ENCODE measurements around the gene NUFIP1. TPM values are rescaled to one million over a fixed set of nuclear protein-coding genes. Genes with fewer than 3 reads are reported as not detected.

NUFIP1 gene
- total and polyA plus RNA-seq, 11 donors: 1.4 to 4.9 (median 3.0) TPM

GRCh38 chr13:44934724-44935123 lies 54.5 kb downstream of the NUFIP1 start:
- H3K9me3 ChIP-seq: no peaks in the 10 kb centered on the region
- intact Hi-C loops (cut with DNase I): no loop called here
- H3K27ac ChIP-seq: no peak overlapping the region
- H3K4me1 ChIP-seq: peaks cover 0 to 44% (median 13%) of the 10 kb centered on the region in 12 donors
- 2 to 10% (median 4%) methylated on average over 1 of the region's 1 CpG for WGBS, 4 donors
- ATAC-seq (no peak), DNase-seq (no peak)
- no peaks in the 10 kb centered on the region for H3K27me3 ChIP-seq
- TF ChIP-seq POLR2A (IDR thresholded peaks at IDR 0.05) (no peak), CTCF (IDR thresholded peaks at IDR 0.05) (no peak)
- H3K36me3 ChIP-seq: no peaks in the 10 kb centered on the region
- H3K4me3 ChIP-seq: no peak overlapping the region

GRCh38 chr13:44932850-44933251 lies 56.4 kb downstream of the NUFIP1 start:
- H3K4me3 ChIP-seq: no peak overlapping the region
- TF ChIP-seq POLR2A (IDR thresholded peaks at IDR 0.05): no peak
- no peak for TF ChIP-seq CTCF (IDR thresholded peaks at IDR 0.05)
- 48 to 73% (median 56%) methylated on average over 7 of the region's 7 CpGs for WGBS, 4 donors
- no peaks in the 10 kb centered on the region for H3K36me3 ChIP-seq
- peaks cover 0 to 44% (median 13%) of the 10 kb centered on the region in 12 donors for H3K4me1 ChIP-seq
- no peaks in the 10 kb centered on the region for H3K27me3 ChIP-seq
- intact Hi-C loops (cut with DNase I): no loop called here
- peak overlapping the region in 11 of 12 donors; percentile 22 to 80 (median 45) for H3K27ac ChIP-seq
- ATAC-seq (peak; percentile 46 to 95 (median 88)), DNase-seq (peak in 4 of 5 donors; percentile 30 to 46 (median 40))
- no peaks in the 10 kb centered on the region for H3K9me3 ChIP-seq

- no peak overlapping the region for H3K4me3 ChIP-seq
- DNase-seq (no peak), ATAC-seq (peak in 2 of 4 donors; percentile 45 to 48)
- intact Hi-C loops (cut with DNase I): no loop called here
- peak overlapping the region in 11 of 12 donors; percentile 22 to 80 (median 45) for H3K27ac ChIP-seq
- TF ChIP-seq POLR2A (IDR thresholded peaks at IDR 0.05) (no peak), CTCF (IDR thresholded peaks at IDR 0.05) (no peak)
- H3K27me3 ChIP-seq: no peaks in the 10 kb centered on the region
- 53 to 82% (median 68%) methylated on average over 5 of the region's 5 CpGs for WGBS, 4 donors
- no peaks in the 10 kb centered on the region for H3K36me3 ChIP-seq
- no peaks in the 10 kb centered on the region for H3K9me3 ChIP-seq
- H3K4me1 ChIP-seq: peaks cover 0 to 44% (median 13%) of the 10 kb centered on the region in 12 donors
Measured at GRCh38 chr13:44932171-44932849, 57.0 kb downstream of the NUFIP1 start.

- ATAC-seq: no peak
- no peak for DNase-seq
- peaks cover 0 to 44% (median 13%) of the 10 kb centered on the region in 12 donors for H3K4me1 ChIP-seq
- no peaks in the 10 kb centered on the region for H3K27me3 ChIP-seq
- no peak overlapping the region for H3K4me3 ChIP-seq
- TF ChIP-seq CTCF (IDR thresholded peaks at IDR 0.05) (no peak), POLR2A (IDR thresholded peaks at IDR 0.05) (no peak)
- WGBS, 4 donors: 67 to 76% (median 74%) methylated on average over 7 of the region's 7 CpGs
- no peaks in the 10 kb centered on the region for H3K9me3 ChIP-seq
- H3K27ac ChIP-seq: peak overlapping the region in 1 of 12 donors; percentile 19
- no peaks in the 10 kb centered on the region for H3K36me3 ChIP-seq
- intact Hi-C loops (cut with DNase I): no loop called here
Measured at GRCh38 chr13:44930963-44931623, 58.2 kb downstream of the NUFIP1 start.
